EL (cell line): ENCODE results near the gene RAPGEF2.
"Not testable (repeated sequence)": the region's sequence is repeated elsewhere in the genome, so short reads cannot be mapped to it uniquely, and the experiment has no call there.

Experiments used
- DNase-seq: peaks from one replicate; pipeline ENCODE4 v3.0.0-alpha.2; 2016

The RAPGEF2 gene

DNA sequence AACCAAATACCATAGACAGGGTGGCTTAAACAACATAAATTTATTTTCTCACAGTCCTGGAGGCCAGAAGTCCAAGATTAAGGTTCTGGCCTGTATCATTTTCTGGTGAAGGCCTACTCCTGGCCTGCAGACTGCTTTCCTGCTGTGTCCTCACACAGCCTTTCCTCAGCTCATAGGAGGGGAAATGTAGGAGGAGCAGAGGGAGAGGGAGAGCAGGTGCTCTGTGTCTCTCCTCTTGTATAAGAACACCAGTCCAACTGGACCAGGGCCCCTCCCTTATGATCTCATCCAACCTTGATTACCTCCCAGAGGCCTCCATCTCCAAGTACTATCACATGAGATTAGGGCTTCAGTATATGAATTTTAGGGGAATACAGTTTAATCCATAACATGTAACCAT, 34.3 kb downstream of the RAPGEF2 start:
- no peak for DNase-seq

DNA sequence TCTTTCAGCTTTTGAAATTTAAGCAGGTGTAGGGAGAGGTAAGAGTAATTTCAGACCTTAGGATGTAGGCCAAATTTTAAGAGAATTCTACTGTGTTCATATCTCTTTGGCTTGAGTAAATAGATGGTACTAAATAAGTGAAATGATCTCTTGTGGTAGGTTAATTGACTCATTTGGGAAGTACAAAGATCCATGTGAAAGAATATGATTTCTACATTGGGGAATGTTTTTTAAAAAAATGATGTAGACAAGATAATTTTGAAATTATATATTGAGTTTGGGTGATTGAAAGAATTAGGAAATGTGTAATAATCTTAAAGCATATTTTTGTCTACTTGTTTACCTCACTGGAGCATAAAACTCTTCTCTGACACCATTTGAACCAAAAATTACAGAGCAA, 35.6 kb downstream of the RAPGEF2 start:
- DNase-seq = no peak

DNA sequence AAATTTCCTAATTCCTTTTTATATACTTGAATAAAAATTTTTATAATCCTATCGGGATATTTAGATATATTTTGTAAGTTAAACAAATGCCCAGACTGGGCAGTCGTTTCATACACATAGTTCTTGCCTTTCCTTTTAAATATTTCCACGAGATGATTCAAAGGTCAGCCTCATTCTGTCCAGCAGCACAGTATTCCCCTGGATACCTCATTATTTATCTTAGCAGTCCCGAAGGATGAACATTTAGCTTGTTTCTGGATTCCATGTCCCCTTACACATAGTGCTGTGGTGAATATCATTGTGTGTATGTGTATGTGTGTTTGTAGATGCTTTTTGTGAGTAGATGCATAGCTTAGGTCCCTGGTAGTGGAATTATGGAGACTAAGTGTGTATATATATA, 38.3 kb downstream of the RAPGEF2 start:
- peak; percentile 6 for DNase-seq

DNA sequence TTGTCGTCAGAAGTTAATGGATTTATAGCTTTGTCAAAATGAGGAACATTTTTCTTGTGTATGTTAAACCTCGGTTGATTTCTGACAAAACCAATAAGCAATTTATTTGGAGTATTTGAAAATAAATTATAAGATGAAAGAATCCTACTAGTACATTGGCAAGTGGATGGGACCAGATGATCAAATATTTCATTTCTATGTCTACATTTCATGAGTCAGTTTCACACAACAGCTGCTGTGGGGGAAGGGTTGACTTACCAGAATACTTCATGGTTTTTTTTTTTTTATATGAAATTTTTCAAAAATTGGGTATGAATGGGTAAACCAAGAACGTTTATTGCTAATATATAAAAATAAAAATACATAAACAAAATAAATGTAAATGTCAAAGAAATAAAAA, 39.4 kb downstream of the RAPGEF2 start:
- peak; percentile 12 for DNase-seq

DNA sequence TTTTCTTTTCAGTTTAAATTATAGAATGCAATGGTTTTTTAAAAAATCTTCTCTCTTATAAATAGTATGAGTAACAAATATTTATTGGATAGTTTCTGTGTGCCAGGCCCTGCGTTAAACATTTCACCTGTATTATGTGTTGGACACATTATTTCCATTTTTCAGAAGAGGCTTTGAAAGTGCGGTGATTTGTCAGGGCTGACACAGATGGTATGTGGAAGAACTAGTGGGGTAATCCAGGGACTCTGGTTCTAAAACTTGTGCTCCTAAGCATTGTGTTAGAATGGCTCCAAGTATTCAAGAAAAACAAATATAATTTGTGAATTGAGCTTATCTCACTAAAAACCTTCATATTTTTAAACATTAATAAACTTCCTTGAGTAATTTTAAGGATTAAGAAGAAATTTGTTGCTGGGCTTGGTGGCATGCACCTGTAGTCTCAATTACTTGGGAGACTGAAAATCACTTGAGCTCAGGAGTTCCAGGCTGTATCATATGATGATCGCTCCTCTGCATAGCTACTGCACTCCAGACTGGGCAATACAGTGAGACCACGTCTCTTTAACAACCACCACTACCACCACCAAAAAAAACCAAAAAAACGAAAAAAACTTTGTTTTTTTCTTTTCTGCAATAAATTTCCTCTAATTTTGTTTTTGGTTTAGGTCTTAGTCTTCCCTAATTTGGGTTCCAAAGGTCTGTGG, 40.0 kb downstream of the RAPGEF2 start:
- no peak for DNase-seq

DNA sequence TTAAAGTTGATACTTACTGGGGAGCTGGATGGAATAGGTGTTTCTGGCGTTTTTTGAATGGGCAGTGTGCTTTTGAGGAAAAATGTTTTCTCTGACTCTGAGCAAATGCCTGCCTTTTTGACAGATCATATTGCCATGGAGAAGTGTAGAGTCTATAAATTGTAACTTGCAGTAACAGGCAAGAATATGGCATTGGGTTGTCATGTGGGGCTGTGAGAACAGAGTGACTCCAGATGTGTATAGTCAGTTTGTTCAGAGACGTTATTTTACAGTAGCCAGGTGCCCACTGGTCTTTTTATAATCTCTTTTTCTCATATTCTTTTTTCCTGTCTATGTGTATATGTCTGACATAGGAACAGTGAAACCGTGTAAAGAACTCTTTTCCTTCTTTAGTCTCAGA, 40.8 kb downstream of the RAPGEF2 start:
- no peak for DNase-seq

DNA sequence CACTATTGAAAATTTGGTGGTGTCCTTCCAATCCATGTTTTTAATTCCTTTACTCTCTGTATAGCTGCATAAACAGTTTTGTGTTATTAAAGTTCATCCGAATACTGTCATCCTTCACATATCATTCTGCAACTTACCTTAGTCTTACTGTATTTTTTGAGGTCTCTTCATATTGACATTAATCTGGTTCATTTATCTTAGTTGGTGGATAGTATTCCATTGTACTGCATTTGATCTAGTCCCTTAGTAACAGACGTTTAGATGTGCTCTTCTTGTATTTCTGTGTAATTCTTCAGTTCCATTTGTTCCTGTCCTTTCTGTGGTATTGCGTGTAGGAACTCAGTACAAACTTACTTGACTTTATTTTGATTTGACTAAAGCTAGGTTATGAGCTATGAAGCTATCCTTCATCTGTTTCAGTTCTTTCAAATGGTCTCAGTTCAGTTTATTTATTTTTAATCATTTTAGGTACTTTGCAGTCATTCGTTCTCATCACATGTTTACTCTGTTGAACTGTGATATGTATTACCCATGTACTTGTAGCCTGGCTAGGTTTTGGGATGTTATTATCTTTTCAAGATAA, 41.3 kb downstream of the RAPGEF2 start:
- DNase-seq = no peak

DNA sequence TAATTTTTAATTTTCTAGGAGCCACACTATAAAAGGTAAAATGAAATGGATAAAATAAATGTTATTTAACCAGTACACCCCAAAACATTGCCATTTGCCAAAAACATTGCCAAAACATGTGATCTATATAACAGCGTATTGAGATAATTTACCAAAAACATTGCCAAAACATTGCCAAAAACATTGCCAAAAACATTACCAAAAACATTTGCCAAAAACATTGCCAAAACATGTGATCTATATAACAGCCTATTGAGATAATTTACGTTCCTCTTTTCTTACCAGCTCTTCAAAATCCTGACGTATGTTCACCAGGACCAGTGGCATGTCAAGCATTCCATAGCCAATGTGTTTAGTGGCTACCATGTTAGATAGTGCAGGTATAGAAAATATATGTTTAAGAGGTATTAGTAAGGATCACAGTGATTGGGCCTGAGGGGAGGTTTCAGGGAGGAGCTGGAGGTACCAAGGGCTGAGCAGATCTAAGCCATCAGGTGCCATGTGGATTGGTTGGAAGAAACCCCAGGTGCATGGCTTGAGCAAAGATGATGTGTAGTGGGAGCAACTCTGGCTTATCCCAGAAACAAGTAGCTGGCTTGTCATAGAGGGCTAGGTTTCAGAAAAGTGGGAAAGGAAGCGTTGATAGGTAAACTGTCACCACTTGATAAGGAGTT, 42.6 kb downstream of the RAPGEF2 start:
- no peak for DNase-seq

DNA sequence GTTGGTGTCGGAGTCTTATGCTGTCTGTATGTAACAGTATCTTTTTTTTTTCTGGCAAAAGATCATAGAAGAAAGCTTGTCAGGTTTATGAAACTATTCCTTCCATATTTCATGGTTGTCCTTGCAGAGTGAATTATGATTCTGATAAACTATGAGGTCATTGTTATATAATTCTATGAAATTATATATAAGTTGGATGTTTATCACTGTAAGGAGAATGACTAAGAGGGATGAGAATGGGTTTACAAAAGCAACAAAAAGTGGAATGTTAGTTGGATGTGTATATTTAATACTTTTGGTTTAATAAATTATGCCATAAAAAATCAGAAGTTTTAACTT, 43.1 kb downstream of the RAPGEF2 start:
- DNase-seq = peak; percentile 9

DNA sequence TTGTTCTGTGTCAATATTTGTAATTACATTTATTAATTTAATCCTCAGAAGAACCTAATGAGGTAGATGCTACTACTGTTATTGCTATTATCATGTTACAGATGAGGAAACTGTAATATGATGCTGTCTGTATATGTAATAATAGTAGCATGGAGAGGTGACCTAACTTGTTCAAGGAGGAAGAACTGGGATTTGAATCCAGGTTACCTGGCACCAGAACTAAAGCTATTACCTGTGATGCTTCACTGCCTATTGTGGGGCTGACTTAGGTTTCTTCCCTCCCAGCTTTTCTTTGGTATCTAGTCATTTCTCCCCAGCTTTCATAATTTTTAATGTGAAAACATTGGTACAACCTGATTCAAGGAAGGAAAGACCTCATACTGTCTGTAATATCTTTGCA, 43.6 kb downstream of the RAPGEF2 start:
- no peak for DNase-seq

DNA sequence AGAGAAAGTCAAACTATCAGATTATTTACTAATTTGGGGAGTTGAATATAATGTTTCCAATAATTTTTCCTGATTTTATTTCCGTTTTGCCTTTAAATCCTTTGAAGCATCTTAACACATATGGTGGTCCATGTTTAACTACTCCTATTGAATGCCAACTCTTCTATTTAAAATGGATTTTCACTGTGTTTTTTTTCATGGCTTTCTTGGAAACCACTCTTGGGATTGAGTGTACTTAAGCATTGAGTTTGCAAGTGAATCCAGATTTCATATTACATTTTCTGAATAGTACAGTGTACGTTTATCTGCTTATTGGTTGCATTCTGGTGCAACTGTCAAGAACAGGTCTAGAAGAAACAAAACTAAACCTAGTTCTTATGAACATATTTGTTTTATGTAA, 45.6 kb downstream of the RAPGEF2 start:
- no peak for DNase-seq

DNA sequence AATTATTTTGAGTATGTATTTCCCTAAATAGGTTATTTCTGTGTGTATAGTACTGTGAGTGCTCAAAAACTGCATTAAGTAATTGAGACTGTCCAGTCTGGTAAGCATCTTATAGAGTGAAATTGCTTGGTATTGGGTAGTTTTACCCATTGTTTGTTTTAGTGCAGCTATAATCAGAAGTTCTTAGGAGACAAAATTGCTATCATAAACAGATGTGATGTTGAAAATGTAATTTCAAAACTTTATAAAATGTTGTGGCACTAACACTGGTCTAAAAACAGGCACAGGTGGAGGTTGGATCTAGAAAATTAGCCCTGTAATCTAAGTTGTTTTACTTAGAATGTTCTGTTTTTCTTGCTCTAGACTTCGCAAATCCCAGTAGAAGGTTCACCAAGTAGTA, 46.8 kb downstream of the RAPGEF2 start:
- no peak for DNase-seq

DNA sequence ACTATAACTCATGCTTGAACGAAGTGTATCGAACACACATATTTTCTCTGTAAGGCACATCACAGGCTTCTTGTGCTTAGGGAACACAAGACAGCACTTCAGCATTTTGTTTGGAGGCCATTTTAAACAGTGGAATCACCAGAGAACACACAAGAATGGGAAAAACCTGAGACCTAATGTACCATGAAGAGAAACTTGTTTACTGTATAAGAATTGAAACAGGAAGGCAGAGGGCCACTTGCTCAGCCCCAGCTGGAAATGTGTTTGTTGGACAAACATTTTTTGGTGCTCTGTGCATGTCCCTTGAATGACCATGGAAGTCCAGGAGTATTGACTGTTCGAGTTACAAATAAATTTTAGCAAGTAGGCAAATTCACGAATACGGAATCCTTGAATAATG, 47.5 kb downstream of the RAPGEF2 start:
- DNase-seq = no peak

DNA sequence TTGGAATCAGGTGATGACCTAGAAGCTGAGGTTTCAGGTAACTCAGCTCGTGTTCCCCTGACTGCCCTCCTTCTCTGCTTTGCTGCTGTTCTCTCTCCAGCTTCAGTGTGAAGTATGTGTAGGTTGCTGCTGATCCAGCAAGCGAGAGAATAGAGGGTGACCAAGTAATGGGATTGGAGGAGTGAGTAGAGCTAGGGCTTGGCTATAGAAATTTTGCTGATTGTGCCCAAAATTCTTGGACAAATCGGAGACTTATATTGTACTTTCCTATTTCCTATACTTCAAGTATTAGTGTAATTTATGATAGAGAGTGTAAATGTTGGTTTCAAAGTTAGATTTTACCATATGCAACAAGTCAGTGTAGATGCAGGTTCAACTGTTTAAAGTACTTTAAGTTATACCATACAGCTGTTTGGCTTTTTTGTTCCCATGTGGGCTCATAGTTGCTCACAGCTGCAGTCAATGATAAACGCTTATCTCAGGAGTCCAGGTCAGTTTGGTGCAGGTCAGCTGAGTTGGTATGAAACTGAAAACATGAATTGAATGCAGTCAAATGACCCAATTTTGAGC, 48.0 kb downstream of the RAPGEF2 start:
- no peak for DNase-seq

DNA sequence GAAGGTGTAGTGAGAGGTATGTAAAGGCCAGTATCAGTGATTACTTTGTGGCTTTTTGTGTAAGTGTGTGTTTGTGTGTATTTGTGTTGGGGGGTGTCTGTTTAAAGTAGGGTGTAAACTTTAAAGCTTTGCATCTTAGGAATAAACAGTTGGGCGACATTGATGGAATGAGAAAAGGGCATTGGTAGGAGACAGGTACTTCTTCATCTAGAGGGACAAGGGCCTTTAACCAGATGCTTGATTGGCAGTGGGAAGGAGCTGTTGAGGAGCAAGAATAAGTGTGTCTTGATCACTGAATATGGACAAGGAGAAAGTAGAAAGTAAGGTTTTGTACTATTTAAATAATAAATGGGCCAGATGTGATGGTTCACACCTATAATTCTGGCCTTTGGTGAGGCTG, 48.8 kb downstream of the RAPGEF2 start:
- no peak for DNase-seq

DNA sequence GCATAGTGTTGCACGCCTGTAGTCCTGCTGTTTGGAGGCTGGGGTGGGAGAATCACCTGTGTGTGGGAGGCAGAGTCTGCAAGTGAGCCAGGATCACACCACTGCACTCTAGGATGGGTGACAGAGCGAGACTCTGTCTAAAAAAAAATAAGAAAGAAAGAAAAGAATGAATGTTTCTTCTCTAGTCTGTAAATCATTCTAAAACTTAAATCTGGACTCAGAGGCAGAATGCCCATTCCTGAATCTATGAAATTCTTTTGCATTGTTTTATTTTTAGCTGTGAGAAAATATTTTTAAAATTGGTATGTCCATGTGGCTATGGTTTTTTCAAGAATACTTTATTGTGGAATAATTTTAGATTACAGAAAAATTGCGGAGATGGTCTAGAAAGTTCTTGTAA, 49.3 kb downstream of the RAPGEF2 start:
- no peak for DNase-seq

DNA sequence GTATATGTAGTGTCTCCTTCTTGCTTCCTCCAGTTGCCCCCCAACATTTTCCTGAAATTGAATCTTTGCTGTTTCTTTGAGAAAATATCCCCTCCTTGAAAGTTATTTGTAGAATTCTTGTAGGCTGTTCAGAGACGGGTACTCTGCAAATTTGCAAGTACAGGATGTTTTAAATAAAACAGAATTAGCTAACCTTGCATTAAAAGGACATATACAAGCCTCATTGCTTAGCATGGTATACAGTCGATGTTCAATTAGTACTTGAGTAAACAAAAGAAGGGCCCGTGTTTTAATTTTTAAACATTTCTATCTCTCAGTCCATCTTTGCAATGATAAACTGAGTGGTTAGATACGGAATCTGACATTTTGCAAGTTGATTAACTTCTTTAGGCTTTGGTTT, 50.8 kb downstream of the RAPGEF2 start:
- no peak for DNase-seq

DNA sequence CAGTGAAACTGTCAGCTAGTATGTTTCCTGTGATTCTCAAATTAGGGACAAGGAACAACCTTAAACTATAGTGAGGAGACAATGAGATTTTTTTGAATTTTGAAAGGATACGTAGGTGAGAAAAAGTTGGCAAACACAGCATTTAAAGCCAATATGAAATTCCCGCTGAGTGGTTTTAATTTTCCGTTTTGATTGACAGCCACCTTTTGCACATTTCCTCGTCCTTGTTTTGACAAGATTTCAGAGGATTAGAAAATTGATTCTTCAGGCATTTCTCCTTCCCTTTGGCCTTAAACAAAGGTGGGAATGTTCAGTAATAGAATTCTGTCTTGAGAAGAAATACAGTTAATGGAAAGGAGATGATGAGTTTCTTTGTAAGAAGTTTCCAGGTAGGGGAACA, 52.2 kb downstream of the RAPGEF2 start:
- DNase-seq = no peak

DNA sequence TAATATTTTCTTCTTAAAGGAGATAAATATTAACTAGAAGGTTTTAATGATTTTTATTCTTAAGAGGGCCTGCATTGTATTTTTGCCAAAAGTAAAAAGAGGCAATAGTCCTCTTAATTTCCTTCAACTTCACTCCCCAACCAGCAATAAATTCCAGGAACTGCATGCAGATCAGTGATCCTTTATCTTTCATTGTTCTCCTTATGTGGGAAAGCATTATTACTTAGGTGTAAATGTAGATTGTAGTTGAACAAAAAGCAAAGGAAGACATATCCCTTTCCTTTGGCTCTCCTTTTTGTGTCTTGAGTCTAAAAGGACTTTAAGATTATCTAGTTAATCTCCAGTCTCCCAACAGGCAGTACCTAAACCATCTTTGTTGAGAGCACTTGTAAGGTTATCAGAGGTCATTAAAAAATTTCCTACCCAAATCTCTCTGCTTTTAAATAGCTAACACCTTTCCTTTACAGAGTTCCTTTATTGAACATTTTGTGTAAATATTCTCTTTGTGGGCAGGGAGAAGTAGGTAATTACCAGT, 55.3 kb downstream of the RAPGEF2 start:
- no peak for DNase-seq

DNA sequence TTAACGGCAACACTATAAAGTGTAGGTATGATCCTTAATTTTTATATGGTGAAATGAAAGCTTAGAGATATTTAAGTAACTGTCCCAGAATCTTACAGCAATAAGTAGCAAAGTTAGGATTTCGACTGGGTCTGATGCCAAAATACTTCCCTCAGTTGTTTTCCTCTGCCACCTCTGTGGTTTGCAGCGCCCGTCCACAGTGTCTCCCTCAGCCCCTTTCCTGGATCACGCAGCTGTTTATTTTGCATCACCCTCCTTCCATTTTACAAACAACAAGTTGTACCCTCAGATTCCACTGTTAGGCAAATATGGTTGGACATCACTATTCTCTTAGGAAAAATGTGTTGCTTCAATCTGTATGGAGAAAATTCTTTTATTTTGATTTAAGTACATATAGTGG, 56.1 kb downstream of the RAPGEF2 start:
- DNase-seq = no peak

DNA sequence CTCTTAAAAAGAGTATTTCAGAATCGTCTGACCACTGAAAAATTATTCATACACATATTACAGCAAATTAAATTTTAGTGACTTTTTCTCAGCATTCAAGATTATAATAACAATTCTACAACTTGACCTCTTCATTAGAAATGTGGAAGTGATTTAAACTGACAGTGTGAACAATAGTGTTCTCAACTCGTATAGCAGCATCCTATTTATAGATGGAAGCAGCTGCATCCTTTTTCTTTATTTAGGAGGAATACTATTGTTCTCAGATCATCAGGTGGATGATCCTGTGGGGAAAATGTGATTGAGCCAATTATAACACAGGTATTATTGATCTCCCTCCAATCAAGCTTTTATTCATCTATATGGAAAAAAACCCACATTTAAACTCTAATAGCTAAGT, 56.7 kb downstream of the RAPGEF2 start:
- DNase-seq = no peak

DNA sequence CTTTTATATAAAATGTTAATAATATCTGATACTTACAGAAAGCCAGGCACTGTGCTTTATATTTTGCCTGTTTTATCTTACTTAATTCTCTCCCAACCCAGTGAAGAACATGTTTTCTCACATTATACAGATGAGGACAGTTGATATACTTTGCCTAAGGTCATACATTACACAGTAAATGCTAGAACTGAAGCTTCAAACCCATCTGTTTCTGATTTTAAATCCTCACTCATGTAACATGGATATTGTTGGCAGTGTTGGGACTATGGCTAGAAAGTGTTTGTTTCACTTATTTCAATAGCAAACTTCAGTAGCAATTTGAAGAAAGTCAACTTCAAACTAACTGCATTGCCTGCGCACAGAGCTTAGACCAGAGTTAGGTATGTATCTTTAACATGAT, 57.4 kb downstream of the RAPGEF2 start:
- DNase-seq = no peak

DNA sequence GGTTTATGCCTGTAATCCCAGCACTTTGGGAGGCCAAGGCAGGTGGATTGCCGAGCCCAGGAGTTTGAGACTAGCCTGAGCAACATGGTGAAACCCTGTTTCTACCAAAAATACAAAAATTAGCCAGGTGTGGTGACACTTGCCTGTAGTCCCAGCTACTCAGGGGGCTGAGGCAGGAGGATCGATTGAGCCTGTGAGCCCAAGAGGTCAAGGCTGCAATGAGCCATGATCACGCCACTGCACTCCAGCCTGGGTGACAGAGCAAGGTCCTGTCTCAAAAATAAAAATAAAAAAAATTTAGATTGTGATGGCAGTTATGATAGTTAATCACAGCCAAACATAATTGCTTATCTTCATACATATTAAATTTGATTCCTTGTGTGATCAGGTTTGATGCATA, 58.6 kb downstream of the RAPGEF2 start:
- not testable (repeated sequence) for DNase-seq

DNA sequence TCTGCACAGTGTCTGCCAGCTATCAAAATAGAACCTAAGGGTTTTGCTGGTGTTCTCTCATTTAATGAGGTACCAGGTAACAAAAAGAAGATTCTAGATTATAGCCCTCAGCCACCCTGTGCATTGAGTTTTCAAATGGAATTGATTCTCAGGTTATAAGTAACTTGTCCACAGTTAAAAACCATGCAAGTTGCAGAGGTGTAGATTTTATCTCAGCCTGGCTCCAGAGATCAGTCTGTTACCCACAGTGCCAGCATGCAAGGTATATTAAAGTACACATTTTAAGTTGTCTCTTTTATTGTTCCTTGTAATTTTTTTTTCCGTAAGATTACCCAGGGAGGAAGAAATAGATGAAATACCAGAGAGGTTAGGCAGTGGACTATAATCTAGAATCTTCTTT, 59.7 kb downstream of the RAPGEF2 start:
- no peak for DNase-seq
